Left lung (tissue), 10 donors: ENCODE measurements around the gene RNF224. TPM values are rescaled to one million over a fixed set of nuclear protein-coding genes. Genes with fewer than 3 reads are reported as not detected.
A peak's percentile ranks its signal among the peaks of the same experiment; 100 is the strongest.

Experiments
- ATAC-seq: fragments of 200-7000 bp; cut with Tn5 transposase; one replicate; pipeline ENCODE4 v1.9.1; 2020; ENCODE audit warnings: moderate library complexity
- DNase-seq, 4 donors: peaks; one replicate each; pipeline ENCODE4 v3.0.0-alpha.2; 2013 to 2020
- H3K27ac ChIP-seq, 2 donors: fragments of 200-600 bp; sonication (generic) in 1 of 2; one replicate each; pipeline versions ENCODE4 v1.5.0 to v1.8.0; 2020 to 2021
- H3K27me3 ChIP-seq, 2 donors: fragments of 200-600 bp; sonication (generic) in 1 of 2; one replicate each; pipeline versions ENCODE4 v1.5.0 to v1.8.0; 2020 to 2021
- H3K36me3 ChIP-seq, 2 donors: fragments of 200-600 bp; sonication (generic) in 1 of 2; one replicate each; pipeline versions ENCODE4 v1.5.0 to v1.8.0; 2020 to 2021
- H3K4me1 ChIP-seq, 2 donors: fragments of 200-600 bp; one replicate each; pipeline ENCODE4 v1.8.0; 2021
- H3K4me3 ChIP-seq, 2 donors: fragments of 200-600 bp; sonication (generic) in 1 of 2; one replicate each; pipeline versions ENCODE4 v1.5.0 to v1.8.0; 2020 to 2021; ENCODE audit warnings: mild to moderate bottlenecking in 1 of 2
- H3K9me3 ChIP-seq, 2 donors: fragments of 200-600 bp; sonication (generic) in 1 of 2; one replicate each; pipeline versions ENCODE4 v1.5.0 to v1.8.0; 2020 to 2021
- intact Hi-C, 2 donors: fragments of 100-400 bp; cut with DNase I; formaldehyde crosslinking; loops; one replicate each; pipeline versions ENCODE4 v1.11.2 to v1.14.2; 2022
- polyA plus RNA-seq, 6 donors: library from polyadenylated mRNA; unstranded; fragments of 120-200 nt; gene quantifications; one replicate each; pipeline ENCODE4 v1.2.1, GENCODE V29; 2013; ENCODE audit not compliant: insufficient read length in 6 of 6
- total RNA-seq, 2 donors: library from RNA; stranded (reverse); fragmentation: NEBNext Ultra II Directional; extraction: Animal tissue kit (Norgen Biotek cat#: 25700); gene quantifications; one replicate each; pipeline ENCODE4 v1.2.1, GENCODE V29; 2021
- TF ChIP-seq, protein P1 (sequence below), 2 donors: fragments of 200-600 bp; sonication (generic) in 1 of 2; IDR thresholded peaks; one replicate each; pipeline versions ENCODE4 v1.5.0 to v1.8.0; 2021; ENCODE audit warnings: antibody characterized with exemption in 2 of 2
- donor health status: DM: no; HTN: yes; CAD: no.
- donor health status: DM: no; HTN: no; CAD: no.

The RNF224 gene
- total and polyA plus RNA-seq, 8 donors, result 0.15 to 4.8 (median 2.6) TPM

DNA sequence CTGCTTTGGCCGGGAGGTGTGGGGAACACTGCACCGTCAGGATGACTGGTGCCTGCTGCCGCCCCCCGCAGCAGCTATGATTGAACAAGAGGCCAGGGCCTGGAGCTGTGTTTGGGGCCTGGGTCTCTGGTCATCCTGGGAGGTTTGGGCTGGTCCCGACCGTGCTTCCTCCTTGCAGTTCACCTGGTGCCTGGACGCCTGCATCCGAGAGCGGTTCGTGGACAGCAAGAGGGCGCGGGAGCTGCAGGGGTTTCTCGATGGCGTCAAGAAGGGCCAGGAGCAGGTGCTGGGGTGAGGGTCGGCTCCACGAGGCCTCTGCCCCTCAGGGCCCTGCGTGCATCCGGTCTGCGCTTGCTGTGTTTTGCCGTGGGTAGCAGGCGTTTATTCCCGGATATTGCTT is 36.8 kb downstream of the RNF224 start:
- Histone ChIP-seq H3K36me3 (peaks cover 0 to 54% of the 10 kb centered on the region in 2 donors), H3K27me3 (no peaks in the 10 kb centered on the region), H3K27ac (no peak overlapping the region), H3K4me1 (peaks cover 13 to 17% of the 10 kb centered on the region in 2 donors), H3K4me3 (no peak overlapping the region), H3K9me3 (no peaks in the 10 kb centered on the region)
- TF ChIP-seq, protein P1, sequence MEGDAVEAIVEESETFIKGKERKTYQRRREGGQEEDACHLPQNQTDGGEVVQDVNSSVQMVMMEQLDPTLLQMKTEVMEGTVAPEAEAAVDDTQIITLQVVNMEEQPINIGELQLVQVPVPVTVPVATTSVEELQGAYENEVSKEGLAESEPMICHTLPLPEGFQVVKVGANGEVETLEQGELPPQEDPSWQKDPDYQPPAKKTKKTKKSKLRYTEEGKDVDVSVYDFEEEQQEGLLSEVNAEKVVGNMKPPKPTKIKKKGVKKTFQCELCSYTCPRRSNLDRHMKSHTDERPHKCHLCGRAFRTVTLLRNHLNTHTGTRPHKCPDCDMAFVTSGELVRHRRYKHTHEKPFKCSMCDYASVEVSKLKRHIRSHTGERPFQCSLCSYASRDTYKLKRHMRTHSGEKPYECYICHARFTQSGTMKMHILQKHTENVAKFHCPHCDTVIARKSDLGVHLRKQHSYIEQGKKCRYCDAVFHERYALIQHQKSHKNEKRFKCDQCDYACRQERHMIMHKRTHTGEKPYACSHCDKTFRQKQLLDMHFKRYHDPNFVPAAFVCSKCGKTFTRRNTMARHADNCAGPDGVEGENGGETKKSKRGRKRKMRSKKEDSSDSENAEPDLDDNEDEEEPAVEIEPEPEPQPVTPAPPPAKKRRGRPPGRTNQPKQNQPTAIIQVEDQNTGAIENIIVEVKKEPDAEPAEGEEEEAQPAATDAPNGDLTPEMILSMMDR (IDR thresholded peaks at IDR 0.05), result no peak
- ATAC-seq (no peak), DNase-seq (no peak)
- intact Hi-C loops, result no loop called here

DNA sequence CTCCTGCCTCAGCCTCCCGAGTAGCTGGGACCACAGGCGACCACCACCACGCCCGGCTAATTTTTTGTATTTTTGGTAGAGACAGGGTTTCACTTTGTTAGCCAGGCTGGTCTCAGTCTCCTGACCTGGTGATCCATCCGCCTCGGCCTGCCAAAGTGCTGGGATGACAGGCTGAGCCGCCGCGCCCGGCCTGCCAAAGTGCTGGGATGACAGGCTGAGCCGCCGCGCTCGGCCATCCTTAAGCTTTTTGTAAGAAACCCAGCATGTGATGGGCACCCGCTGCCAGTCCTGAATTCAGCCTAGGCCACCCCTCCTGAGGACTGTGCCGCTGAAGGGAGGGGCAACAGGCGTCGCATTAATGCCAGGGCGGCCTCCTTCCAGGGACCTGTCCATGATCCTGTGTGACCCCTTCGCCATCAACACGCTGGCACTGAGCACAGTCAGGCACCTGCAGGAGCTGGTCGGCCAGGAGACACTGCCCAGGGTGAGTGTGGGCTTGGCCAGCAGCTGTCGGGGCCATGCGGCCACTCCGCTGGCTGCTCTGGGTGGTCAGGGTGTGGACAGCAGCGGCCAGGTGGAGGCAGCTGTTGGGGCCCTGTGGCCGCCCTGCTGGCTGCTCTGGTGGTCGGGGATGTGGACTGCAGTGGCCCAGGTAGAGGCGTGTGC is 38.3 kb downstream of the RNF224 start:
- H3K4me3 ChIP-seq, result no peak overlapping the region
- H3K27ac ChIP-seq, result no peak overlapping the region
- H3K27me3 ChIP-seq, result no peaks in the 10 kb centered on the region
- DNase-seq (no peak), ATAC-seq (no peak)
- peaks cover 21 to 33% of the 10 kb centered on the region in 2 donors for H3K4me1 ChIP-seq
- TF ChIP-seq, protein P1 (IDR thresholded peaks at IDR 0.05), result no peak
- H3K36me3 ChIP-seq, result peaks cover 0 to 65% of the 10 kb centered on the region in 2 donors
- intact Hi-C loops, result no loop called here
- H3K9me3 ChIP-seq, result no peaks in the 10 kb centered on the region

DNA sequence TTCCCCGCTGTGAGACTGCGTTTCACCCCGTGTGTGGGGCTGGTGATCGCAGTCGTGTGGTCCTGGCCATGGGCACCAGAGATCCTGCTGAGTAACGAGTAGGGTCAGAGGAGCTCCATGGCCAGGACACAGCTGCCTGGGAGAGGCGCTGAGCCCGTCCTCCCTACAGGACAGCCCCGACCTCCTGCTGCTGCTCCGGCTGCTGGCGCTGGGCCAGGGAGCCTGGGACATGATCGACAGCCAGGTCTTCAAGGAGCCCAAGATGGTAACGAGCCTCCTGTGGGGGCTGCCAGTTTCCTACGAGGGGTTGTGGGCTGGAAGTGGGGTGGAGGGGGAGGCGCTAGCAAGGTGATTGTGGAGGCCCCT is 38.8 kb downstream of the RNF224 start:
- H3K27me3 ChIP-seq, result no peaks in the 10 kb centered on the region
- no peak for ATAC-seq
- H3K27ac ChIP-seq, result no peak overlapping the region
- H3K9me3 ChIP-seq, result no peaks in the 10 kb centered on the region
- peaks cover 21 to 38% of the 10 kb centered on the region in 2 donors for H3K4me1 ChIP-seq
- no peak overlapping the region for H3K4me3 ChIP-seq
- TF ChIP-seq, protein P1 (IDR thresholded peaks at IDR 0.05), result no peak
- H3K36me3 ChIP-seq, result peaks cover 0 to 70% of the 10 kb centered on the region in 2 donors
- DNase-seq, result peak in 1 of 4 donors; percentile 53
- intact Hi-C loops, result no loop called here

DNA sequence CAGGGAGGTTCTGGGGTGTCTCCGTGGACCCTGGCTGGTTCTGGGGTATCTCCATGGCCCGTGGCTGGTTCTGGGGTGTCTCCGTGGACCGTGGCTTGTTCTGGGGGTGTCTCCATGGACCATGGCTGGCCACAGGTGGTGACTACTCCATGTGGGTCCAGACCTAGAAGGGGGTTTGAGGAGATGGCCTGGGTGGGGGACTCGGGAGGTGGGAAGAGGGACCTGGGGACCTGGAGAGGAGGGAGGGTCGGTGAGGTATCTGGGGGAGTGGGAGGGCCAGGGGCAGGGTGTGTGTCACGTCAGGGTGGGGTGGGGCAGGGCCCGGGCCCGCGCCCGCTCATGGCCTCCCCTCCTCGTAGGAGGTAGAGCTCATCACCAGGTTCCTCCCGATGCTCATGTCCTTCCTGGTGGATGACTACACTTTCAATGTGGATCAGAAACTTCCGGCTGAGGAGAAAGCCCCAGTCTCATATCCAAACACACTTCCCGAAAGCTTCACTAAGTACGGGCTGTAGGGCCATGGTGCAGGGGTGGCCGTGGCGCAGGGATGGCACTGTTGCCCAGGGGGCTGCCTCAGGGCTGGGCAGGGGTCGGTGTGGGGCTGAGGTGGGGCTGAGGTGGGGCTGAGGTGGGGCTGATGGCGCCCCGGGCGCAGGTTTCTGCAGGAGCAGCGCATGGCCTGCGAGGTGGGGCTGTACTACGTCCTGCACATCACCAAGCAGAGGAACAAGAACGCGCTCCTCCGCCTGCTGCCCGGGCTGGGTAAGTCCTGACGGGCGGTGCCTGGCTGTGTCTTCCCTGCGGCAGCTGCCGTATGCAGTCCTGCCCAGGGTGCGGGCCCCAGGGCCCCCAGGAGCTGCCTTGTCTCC is 39.5 kb downstream of the RNF224 start:
- peak in 1 of 4 donors; percentile 64 for DNase-seq
- peaks cover 21 to 39% of the 10 kb centered on the region in 2 donors for H3K4me1 ChIP-seq
- H3K9me3 ChIP-seq, result no peaks in the 10 kb centered on the region
- H3K36me3 ChIP-seq, result peaks cover 0 to 71% of the 10 kb centered on the region in 2 donors
- H3K4me3 ChIP-seq, result no peak overlapping the region
- TF ChIP-seq, protein P1 (IDR thresholded peaks at IDR 0.05), result no peak
- intact Hi-C loops, result no loop called here
- ATAC-seq, result no peak
- no peak overlapping the region for H3K27ac ChIP-seq
- no peaks in the 10 kb centered on the region for H3K27me3 ChIP-seq

DNA sequence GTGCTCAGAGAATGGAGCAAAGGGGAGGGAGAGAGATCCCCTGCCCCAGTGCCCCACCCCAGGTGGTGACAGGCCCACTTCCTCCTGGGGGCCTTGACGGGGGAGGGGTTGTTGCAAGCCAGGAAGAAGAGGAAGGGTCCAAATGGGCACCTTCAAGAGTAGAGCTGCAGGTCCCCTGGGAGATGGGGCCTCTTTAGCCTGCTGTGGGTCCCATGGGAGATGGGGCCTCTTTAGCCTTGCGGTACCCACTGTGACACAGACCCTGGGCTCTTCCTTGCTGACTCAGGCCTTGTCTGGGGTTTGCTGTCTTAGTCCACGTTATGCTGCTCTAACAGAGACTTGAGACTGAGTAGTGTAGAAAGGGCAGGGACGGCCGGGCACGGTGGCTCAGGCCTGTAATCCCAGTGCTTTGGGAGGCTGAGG is 40.6 kb downstream of the RNF224 start:
- Histone ChIP-seq H3K4me3 (no peak overlapping the region), H3K27ac (peak overlapping the region in 1 of 2 donors; percentile 67), H3K27me3 (no peaks in the 10 kb centered on the region), H3K4me1 (peaks cover 21 to 39% of the 10 kb centered on the region in 2 donors), H3K9me3 (no peaks in the 10 kb centered on the region), H3K36me3 (peaks cover 0 to 83% of the 10 kb centered on the region in 2 donors)
- intact Hi-C loops, result no loop called here
- TF ChIP-seq, protein P1 (IDR thresholded peaks at IDR 0.05), result no peak
- ATAC-seq (no peak), DNase-seq (no peak)
